SK-N-SH (cell line): Measurements from ENCODE around the gene FAIM2.

ENCODE experiments used
- CTCF ChIP-seq: fragments of 200-600 bp; sonication (generic); IDR thresholded peaks from 2 replicates; pipeline ENCODE4 v1.6.1; 2017; ENCODE audit warnings: antibody characterized with exemption, mild to moderate bottlenecking, moderate library complexity
- FOXJ3 ChIP-seq: sonication (generic); formaldehyde crosslinking; IDR thresholded peaks from 2 replicates; pipeline ENCODE4 v1.5.1; 2020; ENCODE audit warnings: mild to moderate bottlenecking, missing genetic modification reagents
- FOXM1 ChIP-seq: IDR thresholded peaks from 2 replicates; pipeline ENCODE4 v1.4.0; 2012; ENCODE audit warnings: low read depth, mild to moderate bottlenecking
- GABPA ChIP-seq: IDR thresholded peaks from 2 replicates; pipeline ENCODE4 v1.4.0; 2012; ENCODE audit warnings: low read depth, mild to moderate bottlenecking
- NFIC ChIP-seq: IDR thresholded peaks from 2 replicates; pipeline ENCODE4 v1.4.0; 2012; ENCODE audit warnings: borderline replicate concordance
- POLR2AphosphoS5 ChIP-seq: IDR thresholded peaks from 2 replicates; pipeline ENCODE4 v1.6.1; 2012; ENCODE audit warnings: low read depth, low read length
- RXRA ChIP-seq: IDR thresholded peaks from 2 replicates; pipeline ENCODE4 v1.4.0; 2012; ENCODE audit warnings: low read depth, mild to moderate bottlenecking, borderline replicate concordance
- TAF1 ChIP-seq: IDR thresholded peaks from 2 replicates; pipeline ENCODE4 v1.6.1; 2012; ENCODE audit warnings: low read depth, mild to moderate bottlenecking, low read length, moderate library complexity, borderline replicate concordance
- TEAD4 ChIP-seq: IDR thresholded peaks from 2 replicates; pipeline ENCODE4 v1.4.0; 2012; ENCODE audit warnings: mild to moderate bottlenecking, borderline replicate concordance; ENCODE audit not compliant: insufficient read depth
- USF1 ChIP-seq: IDR thresholded peaks from 2 replicates; pipeline ENCODE4 v1.4.0; 2012; ENCODE audit warnings: low read depth, borderline replicate concordance
- TF ChIP-seq, protein P1 (sequence below): IDR thresholded peaks from 2 replicates; pipeline ENCODE4 v1.4.0; 2012; ENCODE audit warnings: low read depth, borderline replicate concordance
- TF ChIP-seq, protein P2 (sequence below): fragments of 150-350 bp; IDR thresholded peaks from 2 replicates; pipeline ENCODE4 v1.6.1; 2017; ENCODE audit warnings: antibody characterized with exemption, low read length, low read depth, borderline replicate concordance

DNA sequence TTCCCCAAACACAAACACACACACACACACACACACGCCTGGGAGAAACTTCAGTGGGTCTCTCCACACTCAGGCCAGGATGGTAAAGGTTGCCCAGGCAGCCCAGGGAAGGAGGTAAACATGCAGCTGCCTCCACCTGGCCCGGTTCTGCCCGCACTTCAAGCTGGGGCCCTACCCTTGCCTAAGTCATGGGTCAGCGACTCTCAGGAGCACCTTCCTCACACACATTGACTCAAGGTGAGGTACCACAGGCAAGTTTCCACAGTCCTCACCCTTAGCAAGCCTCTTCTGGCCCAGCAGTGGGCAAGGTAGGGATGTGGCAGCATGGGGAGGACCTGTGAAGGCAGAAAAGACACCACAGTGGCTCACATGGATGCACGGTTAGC lies 14.1 kb upstream of the FAIM2 start:
- TF ChIP-seq FOXJ3 (CRISPR knock-in tag): no peak
- TF ChIP-seq USF1: no peak
- TF ChIP-seq POLR2AphosphoS5: no peak
- TF ChIP-seq TAF1: no peak
- TF ChIP-seq CTCF: no peak
- TF ChIP-seq RXRA: no peak
- TF ChIP-seq, protein P1, sequence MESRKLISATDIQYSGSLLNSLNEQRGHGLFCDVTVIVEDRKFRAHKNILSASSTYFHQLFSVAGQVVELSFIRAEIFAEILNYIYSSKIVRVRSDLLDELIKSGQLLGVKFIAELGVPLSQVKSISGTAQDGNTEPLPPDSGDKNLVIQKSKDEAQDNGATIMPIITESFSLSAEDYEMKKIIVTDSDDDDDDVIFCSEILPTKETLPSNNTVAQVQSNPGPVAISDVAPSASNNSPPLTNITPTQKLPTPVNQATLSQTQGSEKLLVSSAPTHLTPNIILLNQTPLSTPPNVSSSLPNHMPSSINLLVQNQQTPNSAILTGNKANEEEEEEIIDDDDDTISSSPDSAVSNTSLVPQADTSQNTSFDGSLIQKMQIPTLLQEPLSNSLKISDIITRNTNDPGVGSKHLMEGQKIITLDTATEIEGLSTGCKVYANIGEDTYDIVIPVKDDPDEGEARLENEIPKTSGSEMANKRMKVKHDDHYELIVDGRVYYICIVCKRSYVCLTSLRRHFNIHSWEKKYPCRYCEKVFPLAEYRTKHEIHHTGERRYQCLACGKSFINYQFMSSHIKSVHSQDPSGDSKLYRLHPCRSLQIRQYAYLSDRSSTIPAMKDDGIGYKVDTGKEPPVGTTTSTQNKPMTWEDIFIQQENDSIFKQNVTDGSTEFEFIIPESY: no peak
- TF ChIP-seq, protein P2, sequence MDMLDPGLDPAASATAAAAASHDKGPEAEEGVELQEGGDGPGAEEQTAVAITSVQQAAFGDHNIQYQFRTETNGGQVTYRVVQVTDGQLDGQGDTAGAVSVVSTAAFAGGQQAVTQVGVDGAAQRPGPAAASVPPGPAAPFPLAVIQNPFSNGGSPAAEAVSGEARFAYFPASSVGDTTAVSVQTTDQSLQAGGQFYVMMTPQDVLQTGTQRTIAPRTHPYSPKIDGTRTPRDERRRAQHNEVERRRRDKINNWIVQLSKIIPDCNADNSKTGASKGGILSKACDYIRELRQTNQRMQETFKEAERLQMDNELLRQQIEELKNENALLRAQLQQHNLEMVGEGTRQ: no peak
- TF ChIP-seq FOXM1: no peak
- no peak for TF ChIP-seq GABPA
- TF ChIP-seq NFIC: no peak
- no peak for TF ChIP-seq TEAD4
